Activated naive CD8-positive, alpha-beta T cell treated with anti-CD3 and anti-CD28 coated beads for 36 hours (primary cell): ENCODE measurements around the gene NEU4. TPM values are rescaled to one million over a fixed set of nuclear protein-coding genes. Genes with fewer than 3 reads are reported as not detected.
"Not testable (repeated sequence)": the region's sequence is repeated elsewhere in the genome, so short reads cannot be mapped to it uniquely, and the experiment has no call there.

ENCODE experiments used
- DNase-seq: peaks from one replicate; pipeline ENCODE4 v3.0.0; 2021
- H3K27ac Mint-ChIP-seq: one replicate; pipeline ENCODE4 v1.8.0; 2022; ENCODE audit warnings: mild to moderate bottlenecking, moderate library complexity, mixed read lengths
- H3K27me3 Mint-ChIP-seq: one replicate; pipeline ENCODE4 v1.8.0; 2022; ENCODE audit warnings: mild to moderate bottlenecking, mixed read lengths
- H3K36me3 Mint-ChIP-seq: one replicate; pipeline ENCODE4 v1.8.0; 2021; ENCODE audit warnings: mild to moderate bottlenecking, mixed read lengths
- H3K4me1 Mint-ChIP-seq: one replicate; pipeline ENCODE4 v1.8.0; 2021; ENCODE audit warnings: mixed read lengths
- H3K4me3 Mint-ChIP-seq: one replicate; pipeline ENCODE4 v1.8.0; 2022; ENCODE audit warnings: mild to moderate bottlenecking, moderate library complexity, mixed read lengths
- H3K9me3 Mint-ChIP-seq: one replicate; pipeline ENCODE4 v1.8.0; 2022; ENCODE audit warnings: mixed read lengths
- total RNA-seq, 2 experiments: library from RNA; stranded (reverse); gene quantifications; one replicate each; pipeline ENCODE4 v1.2.3, GENCODE V29; 2021

The NEU4 gene
- total RNA-seq, 2 experiments from 2014 or later: 0.08 to 0.40 TPM

- no peaks in the 10 kb centered on the region for H3K9me3 Mint-ChIP-seq
- peaks cover 13% of the 10 kb centered on the region for H3K4me1 Mint-ChIP-seq
- H3K27me3 Mint-ChIP-seq: no peaks in the 10 kb centered on the region
- H3K36me3 Mint-ChIP-seq: no peaks in the 10 kb centered on the region
- DNase-seq: no peak
- peak overlapping the region; percentile 91 for H3K27ac Mint-ChIP-seq
- peak overlapping the region; percentile 51 for H3K4me3 Mint-ChIP-seq
Observed at GRCh38 chr2:241771286-241772062, 37.5 kb upstream of the NEU4 start.

- DNase-seq: peak; percentile 37
- Mint-ChIP-seq H3K27me3 (no peaks in the 10 kb centered on the region), H3K9me3 (no peaks in the 10 kb centered on the region), H3K4me1 (peaks cover 13% of the 10 kb centered on the region), H3K4me3 (peak overlapping the region; percentile 51), H3K27ac (peak overlapping the region; percentile 91), H3K36me3 (no peaks in the 10 kb centered on the region)
Observed at GRCh38 chr2:241772063-241772499, 36.9 kb upstream of the NEU4 start.

GRCh38 chr2:241773511-241774418 lies 35.2 kb upstream of the NEU4 start:
- Mint-ChIP-seq H3K36me3 (no peaks in the 10 kb centered on the region), H3K27me3 (no peaks in the 10 kb centered on the region), H3K4me3 (no peak overlapping the region), H3K27ac (no peak overlapping the region), H3K9me3 (no peaks in the 10 kb centered on the region), H3K4me1 (peaks cover 13% of the 10 kb centered on the region)
- DNase-seq: no peak

- no peak overlapping the region for H3K27ac Mint-ChIP-seq
- H3K36me3 Mint-ChIP-seq: no peaks in the 10 kb centered on the region
- peaks cover 13% of the 10 kb centered on the region for H3K4me1 Mint-ChIP-seq
- no peaks in the 10 kb centered on the region for H3K9me3 Mint-ChIP-seq
- no peak overlapping the region for H3K4me3 Mint-ChIP-seq
- no peaks in the 10 kb centered on the region for H3K27me3 Mint-ChIP-seq
- no peak for DNase-seq
Observed at GRCh38 chr2:241774419-241775222, 34.4 kb upstream of the NEU4 start.

- Mint-ChIP-seq H3K36me3 (no peaks in the 10 kb centered on the region), H3K27me3 (no peaks in the 10 kb centered on the region), H3K4me3 (no peak overlapping the region), H3K4me1 (peaks cover 13% of the 10 kb centered on the region), H3K27ac (no peak overlapping the region), H3K9me3 (no peaks in the 10 kb centered on the region)
- DNase-seq: no peak
Observed at GRCh38 chr2:241775223-241776177, 33.5 kb upstream of the NEU4 start.

GRCh38 chr2:241776336-241777169 lies 32.4 kb upstream of the NEU4 start, which contains the start of gene GAL3ST2:
Gene GAL3ST2 (plus strand): TSS chr2:241776822. CDS start chr2:241776956, 134 bp downstream.
- Mint-ChIP-seq H3K27me3 (no peaks in the 10 kb centered on the region), H3K36me3 (no peaks in the 10 kb centered on the region), H3K4me1 (peaks cover 13% of the 10 kb centered on the region), H3K27ac (no peak within 1 kb of the TSS), H3K9me3 (peaks cover 5% of the 10 kb centered on the region), H3K4me3 (no peak within 1 kb of the TSS)
- DNase-seq: no peak

- peaks cover 8% of the 10 kb centered on the region for H3K4me1 Mint-ChIP-seq
- no peak overlapping the region for H3K4me3 Mint-ChIP-seq
- no peak overlapping the region for H3K27ac Mint-ChIP-seq
- no peaks in the 10 kb centered on the region for H3K27me3 Mint-ChIP-seq
- no peak for DNase-seq
- H3K9me3 Mint-ChIP-seq: peaks cover 5% of the 10 kb centered on the region
- no peaks in the 10 kb centered on the region for H3K36me3 Mint-ChIP-seq
Observed at GRCh38 chr2:241777170-241777685, 31.8 kb upstream of the NEU4 start.

GRCh38 chr2:241777686-241778627 lies 31.0 kb upstream of the NEU4 start:
- H3K4me3 Mint-ChIP-seq: no peak overlapping the region
- DNase-seq: no peak
- H3K4me1 Mint-ChIP-seq: peaks cover 2% of the 10 kb centered on the region
- no peak overlapping the region for H3K27ac Mint-ChIP-seq
- H3K27me3 Mint-ChIP-seq: no peaks in the 10 kb centered on the region
- peaks cover 5% of the 10 kb centered on the region for H3K9me3 Mint-ChIP-seq
- H3K36me3 Mint-ChIP-seq: no peaks in the 10 kb centered on the region

- H3K36me3 Mint-ChIP-seq: no peaks in the 10 kb centered on the region
- H3K27me3 Mint-ChIP-seq: no peaks in the 10 kb centered on the region
- H3K27ac Mint-ChIP-seq: no peak overlapping the region
- no peak overlapping the region for H3K4me3 Mint-ChIP-seq
- peaks cover 7% of the 10 kb centered on the region for H3K9me3 Mint-ChIP-seq
- H3K4me1 Mint-ChIP-seq: no peaks in the 10 kb centered on the region
- DNase-seq: no peak
Observed at GRCh38 chr2:241780939-241781569, 27.9 kb upstream of the NEU4 start.

GRCh38 chr2:241782053-241782452 lies 26.9 kb upstream of the NEU4 start:
- not testable (repeated sequence) for H3K9me3 Mint-ChIP-seq, H3K27me3 Mint-ChIP-seq, H3K27ac Mint-ChIP-seq, H3K4me1 Mint-ChIP-seq, DNase-seq, H3K4me3 Mint-ChIP-seq, H3K36me3 Mint-ChIP-seq

- H3K4me3 Mint-ChIP-seq: no peak overlapping the region
- peaks cover 33% of the 10 kb centered on the region for H3K4me1 Mint-ChIP-seq
- H3K9me3 Mint-ChIP-seq: peaks cover 21% of the 10 kb centered on the region
- peaks cover 7% of the 10 kb centered on the region for H3K27me3 Mint-ChIP-seq
- no peak for DNase-seq
- H3K36me3 Mint-ChIP-seq: peaks cover 7% of the 10 kb centered on the region
- peak overlapping the region; percentile 64 for H3K27ac Mint-ChIP-seq
Observed at GRCh38 chr2:241788135-241788534, 20.9 kb upstream of the NEU4 start.

GRCh38 chr2:241788572-241788971 lies 20.4 kb upstream of the NEU4 start:
- peaks cover 7% of the 10 kb centered on the region for H3K27me3 Mint-ChIP-seq
- H3K36me3 Mint-ChIP-seq: peaks cover 7% of the 10 kb centered on the region
- peak; percentile 57 for DNase-seq
- H3K4me3 Mint-ChIP-seq: no peak overlapping the region
- H3K9me3 Mint-ChIP-seq: peaks cover 19% of the 10 kb centered on the region
- peak overlapping the region; percentile 64 for H3K27ac Mint-ChIP-seq
- peaks cover 33% of the 10 kb centered on the region for H3K4me1 Mint-ChIP-seq
